ENCODE data around the gene MRPL58. TPM values are rescaled to one million over a fixed set of nuclear protein-coding genes. Genes with fewer than 3 reads are reported as not detected.

Gene MRPL58
- total RNA-seq, 1 experiment from 2014 or later: 41.0 TPM

- Histone ChIP-seq H3K4me1 (ENCODE audit: insufficient read depth, low read length) (no peaks in the 10 kb centered on the region), H2BK120ac (ENCODE audit: low read depth, low read length, poor library complexity, severe bottlenecking) (no peak overlapping the region), H3K18ac (ENCODE audit: insufficient read length, low read depth, low read length) (no peak overlapping the region), H4K91ac (ENCODE audit: insufficient read length, low read depth, low read length) (no peak overlapping the region), H4K8ac (replicated peaks; ENCODE audit: insufficient read length, low read depth, low read length) (no peak overlapping the region), H2BK12ac (ENCODE audit: insufficient read length, low read depth, low read length) (no peak overlapping the region), H3K23me2 (ENCODE audit: insufficient read length, low read depth, low read length, poor library complexity, severe bottlenecking) (no peaks in the 10 kb centered on the region), H3K14ac (ENCODE audit: insufficient read depth, low read length) (no peak overlapping the region), H3K4me2 (ENCODE audit: insufficient read depth, insufficient read length, low read length) (no peak overlapping the region), H3T11ph (ENCODE audit: low read length) (no peak overlapping the region), H3K79me1 (ENCODE audit: insufficient read depth, low read depth, low read length, poor library complexity, severe bottlenecking) (no peaks in the 10 kb centered on the region), H3K79me2 (ENCODE audit: insufficient read depth, low read length) (no peaks in the 10 kb centered on the region), H4K5ac (ENCODE audit: insufficient read length, low read depth, low read length) (no peak overlapping the region), H3K27ac (ENCODE audit: insufficient read length, low read depth, low read length) (no peak overlapping the region), H3K9ac (ENCODE audit: extremely low read depth, insufficient read length, low read length) (no peak overlapping the region), H3K9me3 (ENCODE audit: control insufficient read depth, low read depth, low read length) (no peaks in the 10 kb centered on the region), H2AK5ac (ENCODE audit: insufficient read length, low read length) (no peak overlapping the region), H3K27me3 (ENCODE audit: insufficient read depth, low read length) (no peaks in the 10 kb centered on the region), H3K56ac (ENCODE audit: insufficient read length, low read depth, low read length) (no peak overlapping the region), H2BK20ac (ENCODE audit: low read depth, low read length, poor library complexity, severe bottlenecking) (no peak overlapping the region), H3K23ac (ENCODE audit: insufficient read length, low read depth, low read length) (no peak overlapping the region), H3K4ac (ENCODE audit: low read depth, low read length) (no peak overlapping the region), H2BK15ac (ENCODE audit: low read depth, low read length) (no peak overlapping the region), H4K20me1 (ENCODE audit: control insufficient read depth, insufficient read depth, insufficient read length) (no peaks in the 10 kb centered on the region), H2AFZ (ENCODE audit: low read length) (no peak overlapping the region), H2BK5ac (ENCODE audit: insufficient read length, low read length) (no peak overlapping the region)
- peaks cover 11 to 41% (median 34%) of the 10 kb centered on the region in 3 experiments; a peak in 6 of 7 replicates for H3K36me3 Mint-ChIP-seq (ENCODE audit: insufficient read depth in 1 of 3, low read depth in 3 of 3)
- no peak for DNase-seq
- peaks cover 2% of the 10 kb centered on the region; the same call in 1 of the 2 replicates for H3K27me3 Mint-ChIP-seq (ENCODE audit: low read depth)
- no CpG with 5 or more reads among the region's 3 CpGs for WGBS (ENCODE audit: extremely low coverage, insufficient read length, low lambda C conversion rate)
- H3K4me1 Mint-ChIP-seq: no peaks in the 10 kb centered on the region
- no peak overlapping the region for H3K27ac Mint-ChIP-seq
- TF ChIP-seq CTCF (conservative IDR thresholded peaks at IDR 0.05): no peak
- no peaks in the 10 kb centered on the region for H3K9me3 Mint-ChIP-seq
- no peak overlapping the region for H3K4me3 Mint-ChIP-seq
Observed at GRCh38 chr17:75004371-75004770, 8.1 kb upstream of the MRPL58 start.
